Measurements from ENCODE around the gene ZNF23. TPM values are rescaled to one million over a fixed set of nuclear protein-coding genes. Genes with fewer than 3 reads are reported as not detected.

ZNF23 gene
- total RNA-seq, 4 donors from 2014 or later: 2.4 to 12.8 (median 7.5) TPM

GRCh38 chr16:71460236-71460635, 1.8 kb downstream of the ZNF23 start:
- Histone ChIP-seq H3K27me3 (no peaks in the 10 kb centered on the region), H3K9me3 (peaks cover 0 to 5% of the 10 kb centered on the region in 2 donors), H3K36me3 (no peaks in the 10 kb centered on the region), H3K27ac (no peak overlapping the region), H3K4me3 (no peak overlapping the region), H3K4me1 (peaks cover 0 to 10% of the 10 kb centered on the region in 2 donors)
- no peak for DNase-seq
- intact Hi-C loops (cut with DNase I; ENCODE audit: low total_unique reads): no loop called here
- TF ChIP-seq CTCF (IDR thresholded peaks at IDR 0.05): no peak

GRCh38 chr16:71459510-71459909, 2.5 kb downstream of the ZNF23 start:
- Histone ChIP-seq H3K27ac (no peak overlapping the region), H3K27me3 (no peaks in the 10 kb centered on the region), H3K4me3 (no peak overlapping the region), H3K36me3 (no peaks in the 10 kb centered on the region), H3K4me1 (peaks cover 0 to 10% of the 10 kb centered on the region in 2 donors), H3K9me3 (peaks cover 0 to 6% of the 10 kb centered on the region in 2 donors)
- intact Hi-C loops (cut with DNase I; ENCODE audit: low total_unique reads): no loop called here
- TF ChIP-seq CTCF (IDR thresholded peaks at IDR 0.05): no peak
- TF ChIP-seq POLR2A (IDR thresholded peaks at IDR 0.05): no peak
- DNase-seq: no peak

GRCh38 chr16:71456801-71457200, 5.2 kb downstream of the ZNF23 start:
- H3K27me3 ChIP-seq: no peaks in the 10 kb centered on the region
- peaks cover 0 to 27% of the 10 kb centered on the region in 2 donors for H3K9me3 ChIP-seq
- no peak overlapping the region for H3K4me3 ChIP-seq
- H3K36me3 ChIP-seq: no peaks in the 10 kb centered on the region
- H3K27ac ChIP-seq: no peak overlapping the region
- DNase-seq: no peak
- no peak for TF ChIP-seq POLR2A (IDR thresholded peaks at IDR 0.05)
- no peak for TF ChIP-seq CTCF (IDR thresholded peaks at IDR 0.05)
- intact Hi-C loops (cut with DNase I; ENCODE audit: low total_unique reads): no loop called here
- peaks cover 0 to 10% of the 10 kb centered on the region in 2 donors for H3K4me1 ChIP-seq

GRCh38 chr16:71453036-71453435, 9.0 kb downstream of the ZNF23 start:
- TF ChIP-seq CTCF (IDR thresholded peaks at IDR 0.05): no peak
- TF ChIP-seq POLR2A (IDR thresholded peaks at IDR 0.05): no peak
- Histone ChIP-seq H3K9me3 (peaks cover 0 to 65% of the 10 kb centered on the region in 2 donors), H3K36me3 (no peaks in the 10 kb centered on the region), H3K27ac (no peak overlapping the region), H3K27me3 (no peaks in the 10 kb centered on the region), H3K4me3 (no peak overlapping the region), H3K4me1 (no peaks in the 10 kb centered on the region)
- DNase-seq: no peak
- intact Hi-C loops (cut with DNase I; ENCODE audit: low total_unique reads): no loop called here

GRCh38 chr16:71449020-71449419, 13.0 kb downstream of the ZNF23 start:
- no peaks in the 10 kb centered on the region for H3K4me1 ChIP-seq
- peaks cover 0 to 93% of the 10 kb centered on the region in 2 donors for H3K9me3 ChIP-seq
- no peaks in the 10 kb centered on the region for H3K36me3 ChIP-seq
- intact Hi-C loops (cut with DNase I; ENCODE audit: low total_unique reads): no loop called here
- TF ChIP-seq POLR2A (IDR thresholded peaks at IDR 0.05) (no peak), CTCF (IDR thresholded peaks at IDR 0.05) (no peak)
- no peak overlapping the region for H3K4me3 ChIP-seq
- no peak overlapping the region for H3K27ac ChIP-seq
- DNase-seq: no peak
- no peaks in the 10 kb centered on the region for H3K27me3 ChIP-seq
